HG03060 (cell line): ENCODE data around the gene GPHN.
A peak's percentile ranks its signal among the peaks of the same experiment; 100 is the strongest.

Experiments
- ATAC-seq: cut with Tn5 transposase; IDR thresholded peaks from one replicate; pipeline ENCODE4 v1.9.1; 2021; ENCODE audit warnings: low read depth, moderate number of reproducible peaks; ENCODE audit not compliant: unreplicated experiment

Gene GPHN

DNA sequence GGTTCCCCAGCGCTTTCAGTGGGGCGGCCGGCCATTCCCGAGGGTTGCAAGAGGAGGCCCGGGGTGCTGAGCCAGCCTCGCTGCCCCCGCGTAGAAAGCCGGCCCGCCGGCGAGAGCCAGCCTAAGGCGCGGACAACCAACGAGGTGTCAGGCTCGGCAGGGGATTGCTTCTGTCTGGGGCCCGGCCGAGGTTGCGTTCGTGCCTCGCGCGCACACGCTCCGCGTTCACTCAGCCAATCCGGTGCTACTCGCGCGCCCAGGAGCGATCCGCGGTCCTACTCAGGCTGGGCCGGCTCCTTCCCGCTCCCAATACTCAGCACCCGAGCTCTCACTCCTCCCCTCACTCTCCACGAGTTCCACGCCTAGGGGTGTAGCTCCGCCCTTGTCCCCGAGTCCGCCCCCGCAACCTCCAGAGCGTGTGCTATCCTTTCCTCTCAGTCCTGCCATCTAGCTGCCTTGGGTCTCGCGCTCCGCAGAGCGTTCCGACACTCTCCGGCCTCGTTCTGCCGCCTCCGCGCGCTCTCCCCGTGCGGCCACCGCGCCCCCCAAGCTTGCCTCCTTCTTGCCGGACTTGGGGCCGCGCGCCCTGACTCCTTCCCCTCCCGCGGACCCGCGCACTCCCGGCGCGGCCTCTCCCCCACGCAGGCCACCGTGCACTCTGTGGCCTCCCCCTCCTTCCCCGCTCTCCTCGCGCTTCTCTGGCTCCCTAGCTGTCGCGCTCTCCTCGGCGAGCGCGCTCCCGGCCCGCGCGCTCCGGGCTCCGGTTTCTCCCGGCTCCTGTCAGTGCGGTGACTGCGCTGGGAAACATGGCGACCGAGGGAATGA lies at the start of gene GPHN:
TSS of gene GPHN (plus strand) at position 426 of the 825 bp plus-strand sequence.
- peak; percentile 67 for ATAC-seq

DNA sequence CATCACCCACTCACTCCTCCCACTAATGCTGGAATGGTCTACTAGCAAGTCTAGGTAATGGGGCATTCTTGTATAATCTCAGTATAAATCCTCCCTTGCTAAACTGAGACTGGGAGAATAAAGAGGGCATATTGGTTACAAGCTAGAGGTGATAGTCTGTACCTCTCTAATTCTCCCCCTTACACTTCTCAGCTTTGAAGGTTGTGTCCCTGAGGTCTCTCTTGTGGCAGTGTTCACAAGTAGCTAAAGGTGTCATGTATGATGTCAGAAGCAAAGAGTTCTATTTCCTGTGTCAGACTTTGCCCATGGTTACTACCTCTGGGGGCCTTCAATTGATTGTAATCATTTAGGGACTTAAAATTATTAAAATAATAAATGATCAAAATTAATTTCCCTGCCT lies 48.3 kb upstream of the GPHN start:
- ATAC-seq: no peak

DNA sequence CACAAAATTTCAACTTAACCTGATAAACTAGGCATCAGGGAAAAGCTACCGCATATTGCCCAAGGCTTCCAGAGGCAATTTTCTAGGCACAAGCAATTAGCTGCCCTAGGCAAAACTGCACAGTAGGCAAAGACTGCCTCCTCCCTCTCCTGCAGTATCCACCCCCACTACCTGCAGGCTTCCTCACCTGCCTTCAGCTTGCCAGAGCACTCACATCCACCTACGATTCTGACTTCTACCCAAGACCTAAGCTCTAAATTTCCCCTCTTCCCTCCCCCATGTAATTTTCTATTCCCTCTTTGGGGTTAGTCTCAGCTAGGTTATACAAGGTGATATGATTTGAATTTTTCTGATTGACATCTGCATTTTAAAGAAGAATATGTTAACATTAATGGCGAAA lies 43.7 kb upstream of the GPHN start:
- no peak for ATAC-seq

DNA sequence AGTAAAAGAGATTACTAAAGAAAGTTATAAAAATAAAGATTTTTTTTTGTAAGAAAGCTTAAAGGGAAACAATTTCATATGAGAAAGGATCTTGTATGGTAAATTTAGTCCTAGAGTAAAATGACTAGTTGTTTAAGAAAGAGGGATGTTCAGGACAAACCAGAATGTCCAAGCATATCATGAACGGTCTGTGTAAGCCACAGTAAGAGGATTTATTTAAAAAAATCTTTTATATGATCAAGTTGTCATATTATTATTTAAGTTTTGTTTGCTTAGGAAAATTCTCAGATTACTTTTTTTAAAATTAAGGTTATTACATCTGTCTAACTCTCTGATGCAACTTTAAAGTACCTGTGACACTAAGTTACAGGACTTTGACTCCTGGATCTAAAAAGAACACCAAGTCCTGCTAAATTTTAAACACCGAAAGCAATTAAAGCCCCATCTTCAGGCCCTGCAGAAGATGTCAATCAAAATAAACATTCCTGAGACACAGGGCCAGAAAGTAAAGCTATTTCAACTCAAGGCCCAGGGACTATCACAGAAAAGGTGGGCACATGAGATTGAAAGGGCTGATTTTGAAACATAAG lies 39.1 kb upstream of the GPHN start:
- no peak for ATAC-seq

DNA sequence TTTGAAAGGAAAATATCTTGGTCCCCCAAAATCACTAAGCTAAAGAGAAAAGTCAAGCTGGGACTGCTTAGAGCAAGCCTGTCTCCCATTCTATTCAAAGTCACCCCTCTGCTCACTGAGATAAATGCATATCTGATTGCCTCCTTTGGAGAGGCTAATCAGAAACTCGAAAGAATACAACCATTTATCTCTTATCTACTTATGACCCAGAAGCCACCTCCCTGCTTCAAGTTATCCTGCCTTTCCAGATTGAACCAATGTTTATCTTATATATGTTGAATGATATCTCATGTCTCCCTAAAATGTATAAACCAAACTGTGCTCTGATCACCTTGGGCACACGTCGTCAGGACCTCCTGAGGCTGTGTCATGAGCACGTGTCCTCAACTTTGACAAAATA lies 36.4 kb upstream of the GPHN start:
- ATAC-seq: no peak

DNA sequence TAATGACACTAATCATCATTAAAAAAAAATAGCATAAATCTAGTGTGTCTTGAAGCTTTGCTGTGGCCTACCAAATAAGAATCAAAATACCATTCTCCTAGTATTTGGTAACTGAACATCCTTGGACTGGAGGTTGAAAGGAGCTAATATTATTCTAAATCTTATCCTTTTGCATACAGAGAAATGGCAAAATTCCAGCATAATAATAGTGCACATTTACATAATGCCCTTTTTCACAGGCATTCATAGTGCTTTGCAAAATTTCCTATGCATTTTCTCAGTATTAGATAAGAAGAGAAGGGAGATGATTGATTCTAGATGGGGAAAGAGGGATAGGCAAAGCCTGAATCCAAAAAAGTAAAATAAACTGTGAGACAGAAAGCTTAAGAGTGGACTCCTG lies 35.7 kb upstream of the GPHN start:
- ATAC-seq: no peak

DNA sequence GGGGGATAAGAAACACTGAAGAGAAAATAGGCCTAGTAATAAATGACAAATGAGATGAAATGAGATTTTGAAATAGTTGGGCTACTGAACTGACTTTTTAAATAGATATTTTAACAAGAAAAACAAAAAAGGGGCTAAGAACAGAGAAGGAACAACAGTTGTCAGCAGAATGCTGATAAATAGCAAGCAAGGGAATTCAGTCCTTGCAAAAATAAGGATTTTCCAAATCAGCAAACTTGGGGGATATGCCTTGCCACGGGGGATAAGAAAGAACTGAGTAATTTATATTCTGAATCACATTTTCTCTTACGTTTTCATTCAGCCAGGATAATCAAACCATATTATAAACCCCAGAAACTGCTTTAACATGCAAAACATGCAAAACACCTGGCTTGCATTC lies 34.7 kb upstream of the GPHN start:
- no peak for ATAC-seq

DNA sequence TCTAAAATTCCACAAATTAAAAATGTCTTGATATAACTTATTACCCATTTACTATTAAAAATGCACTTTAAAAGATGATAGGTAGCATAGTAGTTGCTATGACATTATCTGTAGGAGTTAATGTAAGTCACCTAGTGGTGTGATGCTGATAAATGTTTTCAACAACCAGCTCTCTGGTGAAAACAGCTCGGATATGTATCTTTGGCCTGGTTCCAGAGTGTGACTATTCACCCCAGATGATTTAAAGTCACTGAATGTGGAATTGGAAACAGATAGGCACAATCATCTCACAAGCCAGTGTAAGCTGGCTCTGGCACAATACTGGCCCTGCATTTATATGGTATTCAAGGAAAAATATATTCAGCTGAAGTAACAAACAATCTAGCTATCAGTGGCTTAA lies 31.0 kb upstream of the GPHN start:
- no peak for ATAC-seq

DNA sequence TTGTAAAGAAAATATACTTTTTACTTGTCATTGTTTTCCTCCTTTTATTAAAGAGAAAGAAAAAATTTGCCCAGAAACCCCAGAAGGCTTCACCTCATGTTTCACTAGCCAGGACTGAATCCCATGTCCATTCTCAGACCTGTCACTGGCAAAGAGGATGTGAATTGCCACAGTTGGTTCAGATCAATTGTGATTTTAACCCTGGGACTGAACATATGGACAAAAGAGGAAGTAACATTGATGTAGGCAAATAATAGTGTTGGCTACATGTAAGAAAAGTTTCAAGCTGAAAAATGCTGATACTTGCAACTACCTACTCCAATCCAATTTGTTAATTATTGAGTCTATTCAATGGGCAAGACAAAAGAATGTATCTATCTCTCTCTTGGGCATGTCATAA lies 30.4 kb upstream of the GPHN start:
- ATAC-seq: no peak

DNA sequence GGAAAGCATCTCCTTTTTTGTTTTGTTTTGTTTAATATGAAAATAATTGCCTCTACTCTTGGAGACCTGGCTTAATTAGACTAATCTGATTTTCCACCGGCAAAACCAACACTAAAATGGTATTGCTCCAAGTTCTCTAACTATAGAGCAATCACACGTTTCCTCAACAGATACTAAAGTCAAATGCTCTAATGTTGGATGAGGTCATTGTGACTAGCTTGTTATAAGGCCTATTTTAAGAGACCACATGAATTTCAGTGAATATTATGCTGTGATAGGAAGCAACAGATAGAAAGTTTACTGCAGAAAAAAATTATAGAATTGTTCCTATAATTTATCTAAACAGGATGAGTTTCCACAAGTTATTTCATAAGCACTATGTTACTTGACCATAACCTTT lies 25.1 kb upstream of the GPHN start:
- no peak for ATAC-seq

DNA sequence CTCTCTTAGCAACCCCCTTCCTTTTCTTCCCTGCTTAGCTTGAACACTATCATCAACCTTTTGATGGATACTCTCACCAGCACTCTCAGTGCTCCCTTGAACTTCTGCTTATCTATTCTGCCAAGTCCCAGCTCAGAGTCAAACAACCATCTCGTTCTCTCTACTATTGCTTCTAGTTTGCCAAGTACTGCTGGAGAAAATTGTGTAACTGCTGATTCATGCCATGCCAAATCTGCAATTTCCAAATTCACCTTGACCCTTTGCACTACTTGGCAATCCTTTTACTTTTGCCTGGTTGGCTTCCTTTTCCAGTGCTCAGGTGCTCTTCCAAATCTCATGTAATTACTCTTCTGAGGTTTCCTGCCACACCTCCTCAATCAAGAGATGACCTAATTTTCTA lies 24.6 kb upstream of the GPHN start:
- no peak for ATAC-seq

DNA sequence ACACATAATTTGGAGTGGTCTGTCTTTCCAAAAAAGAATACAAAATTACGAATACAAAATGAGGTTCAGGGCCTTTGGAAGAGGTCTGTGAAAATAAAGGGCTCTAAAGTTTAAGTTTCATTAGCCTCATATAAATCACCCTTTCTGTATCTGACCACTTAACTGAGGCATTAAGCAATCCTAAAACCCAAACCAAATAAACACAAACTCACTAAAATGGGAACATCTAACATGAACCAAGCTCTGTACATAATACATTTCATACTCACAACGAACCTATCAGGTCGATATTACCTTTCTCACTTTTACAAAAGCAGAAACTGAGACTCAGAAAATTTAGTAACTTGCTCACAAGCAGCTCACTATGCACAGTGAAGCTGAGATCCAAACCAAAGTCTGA lies 22.9 kb upstream of the GPHN start:
- ATAC-seq: no peak

DNA sequence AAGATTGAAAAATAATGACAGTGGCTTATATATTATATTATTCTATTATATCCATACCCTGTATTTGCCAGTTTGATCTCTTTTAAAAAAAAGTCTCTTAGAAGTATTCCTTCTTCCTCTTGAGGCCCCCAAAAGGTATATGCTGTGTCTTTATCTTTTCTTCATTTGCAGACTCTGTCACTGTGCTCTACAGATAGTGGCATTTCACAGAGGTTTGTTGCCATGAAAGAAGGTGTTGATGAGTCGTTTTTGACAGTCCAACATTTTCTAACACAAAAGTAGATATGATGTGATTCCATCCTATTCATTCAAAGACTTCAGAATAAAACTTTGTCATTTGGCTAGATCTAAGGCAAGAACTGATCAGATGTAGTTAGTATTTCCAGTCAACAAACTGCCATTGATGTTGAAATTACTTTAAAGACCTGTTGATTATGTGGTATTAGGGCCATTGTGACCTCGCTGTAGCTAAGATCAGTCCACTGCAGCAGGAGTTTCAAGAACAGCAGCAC lies 22.0 kb upstream of the GPHN start, which contains the start of gene CCDC196:
TSS of gene CCDC196 (plus strand) at position 462 of the 512 bp plus-strand sequence. CDS start 132 bp downstream, outside the sequence.
- ATAC-seq: no peak

DNA sequence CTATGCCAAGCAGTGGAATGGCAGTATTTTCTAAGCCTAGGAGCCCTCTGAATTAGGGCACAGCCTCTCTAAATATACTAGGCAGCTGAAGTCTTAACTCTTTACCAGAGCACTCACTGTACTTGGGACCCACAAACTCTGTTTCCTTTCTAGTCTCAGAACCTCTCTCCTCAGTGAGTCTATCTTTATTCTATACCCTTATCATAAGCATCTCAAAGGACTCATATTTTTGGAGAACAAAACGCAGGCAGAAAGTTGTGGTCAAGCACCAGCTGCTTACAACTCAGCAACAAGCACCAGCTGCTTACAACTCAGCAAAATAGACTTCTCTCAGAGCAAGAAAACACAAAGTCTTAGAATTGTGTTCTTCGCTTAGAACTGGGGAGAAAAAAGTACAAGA lies 20.8 kb upstream of the GPHN start:
- ATAC-seq: no peak

DNA sequence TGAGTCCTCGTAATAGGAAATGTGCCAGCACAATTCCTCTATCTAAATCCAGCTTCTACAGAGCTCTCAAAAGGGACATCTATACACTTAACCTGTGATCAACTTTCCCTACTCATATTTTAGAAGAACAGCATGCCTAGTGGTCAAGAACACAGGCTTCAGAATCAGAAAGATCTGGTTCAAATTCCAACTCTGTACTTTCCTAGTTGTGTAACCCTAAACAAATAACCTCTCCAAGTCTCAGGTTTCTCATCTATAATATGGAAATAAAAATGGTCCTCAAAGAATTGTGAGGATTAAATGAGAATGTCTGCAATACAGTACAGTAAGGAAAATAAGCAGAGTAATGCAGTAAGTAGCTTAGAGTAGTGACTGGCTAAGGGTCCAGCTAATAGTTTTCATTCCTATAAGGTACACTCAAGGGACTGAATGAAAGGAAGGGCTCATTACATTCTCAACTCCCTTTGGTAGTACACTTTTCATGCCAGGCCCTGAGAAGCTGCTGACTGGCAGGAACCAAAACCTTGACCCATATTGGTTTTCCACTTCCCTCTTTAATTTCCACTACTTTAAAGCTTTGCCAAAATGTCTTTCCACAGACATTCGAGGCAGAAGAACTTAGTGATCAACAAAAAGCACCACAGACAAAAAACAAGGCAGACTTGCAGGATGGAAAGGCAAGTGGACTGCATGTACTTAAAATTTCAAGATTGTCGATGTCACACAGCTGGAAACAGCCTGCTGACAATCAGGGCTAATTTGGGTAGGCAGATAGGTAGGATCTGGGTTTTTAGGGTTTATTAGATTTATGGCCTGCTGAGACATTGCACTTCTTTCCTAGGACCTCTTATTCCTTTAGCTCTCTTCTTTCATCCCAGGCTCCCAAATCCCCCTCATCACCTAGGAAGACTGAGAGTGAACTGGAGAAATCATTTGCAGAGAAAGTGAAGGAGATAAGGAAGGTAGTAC lies 17.5 kb upstream of the GPHN start:
- no peak for ATAC-seq

DNA sequence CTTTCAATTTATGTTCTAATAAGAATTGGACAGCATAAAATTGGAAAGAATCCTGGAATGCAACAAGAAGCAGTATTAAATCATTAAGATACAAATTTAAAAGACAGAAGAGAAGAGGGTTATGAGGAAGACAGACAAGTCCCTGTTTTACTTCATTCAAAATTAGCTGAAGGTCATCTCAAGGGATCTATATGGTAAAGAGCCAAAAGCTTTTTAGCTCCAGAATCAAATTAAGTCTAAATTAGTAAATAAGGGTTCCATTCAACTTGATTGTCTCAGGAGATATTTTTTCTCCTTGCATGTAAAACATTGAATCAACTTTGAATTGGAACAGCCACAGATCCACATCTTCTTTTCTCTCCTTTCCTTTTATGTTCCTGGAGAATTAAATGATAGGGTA lies 14.2 kb upstream of the GPHN start:
- no peak for ATAC-seq

DNA sequence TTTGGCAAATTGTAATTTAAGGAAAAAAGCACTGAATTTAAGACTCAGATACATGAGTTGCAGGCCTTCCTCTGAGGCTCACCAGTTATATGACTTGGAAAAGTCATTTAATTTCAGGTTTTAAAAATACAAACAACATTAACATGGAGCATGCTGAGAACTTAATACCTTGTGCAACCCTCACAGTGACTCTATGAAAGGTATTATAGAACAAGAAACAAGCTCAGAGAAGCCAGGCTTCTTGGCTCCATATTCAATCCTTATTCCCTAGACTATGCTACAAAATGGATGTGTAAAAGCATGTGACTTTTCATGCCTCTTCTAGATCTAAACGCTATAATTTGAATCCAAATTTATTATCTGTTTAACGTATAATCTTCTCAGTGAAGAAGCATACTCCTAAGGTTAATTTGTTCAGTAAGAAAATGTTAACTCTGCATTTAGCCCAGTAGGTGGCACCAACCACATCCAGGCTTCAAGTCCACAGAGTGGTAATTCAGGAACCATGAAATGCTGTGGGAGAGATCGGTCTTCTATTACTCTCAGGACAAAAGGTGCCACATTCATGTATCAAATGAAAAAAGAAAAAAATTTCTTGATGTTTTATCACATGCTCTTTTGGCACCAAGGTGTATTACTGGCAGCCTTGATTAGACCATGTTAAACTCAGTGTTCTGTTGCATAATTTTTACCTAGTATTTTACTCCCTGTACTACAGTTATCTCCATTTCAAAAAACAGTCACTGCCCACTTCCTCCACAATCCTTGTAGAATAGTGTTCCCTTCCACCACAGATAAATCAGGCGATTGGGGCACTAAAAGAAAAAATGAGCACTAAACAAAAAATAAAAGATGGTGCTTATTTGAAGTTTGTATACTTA lies 12.5 kb upstream of the GPHN start:
- peak; percentile 65 for ATAC-seq

DNA sequence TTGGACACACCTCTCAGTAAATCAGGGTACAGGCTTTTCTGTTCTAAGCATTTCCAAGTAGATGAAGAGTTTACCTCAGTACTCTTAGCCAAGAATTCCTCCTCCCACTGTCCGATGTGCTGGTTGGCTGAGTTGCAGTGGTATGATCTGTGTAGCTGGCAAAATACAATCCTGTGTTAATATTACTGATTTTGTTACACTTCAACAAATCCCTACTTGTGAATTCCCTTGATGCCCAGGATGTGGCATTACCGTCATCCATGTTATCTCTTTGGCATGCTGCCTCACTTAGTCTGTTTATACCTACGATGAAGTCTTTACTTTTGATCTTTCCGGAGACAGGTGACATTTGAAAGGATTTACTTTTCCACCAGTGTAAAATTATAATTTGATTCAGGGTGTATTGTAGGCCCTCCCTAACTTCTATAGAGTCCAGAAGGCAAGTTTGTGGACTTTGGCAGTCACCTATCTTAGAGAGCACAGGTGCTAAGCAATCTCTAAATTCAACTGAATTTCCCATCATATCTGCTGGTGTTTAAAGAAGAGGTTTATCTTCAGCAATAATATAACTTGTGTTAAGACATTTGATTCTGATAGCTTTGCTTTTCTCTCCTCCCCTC lies 11.6 kb upstream of the GPHN start:
- ATAC-seq: no peak

DNA sequence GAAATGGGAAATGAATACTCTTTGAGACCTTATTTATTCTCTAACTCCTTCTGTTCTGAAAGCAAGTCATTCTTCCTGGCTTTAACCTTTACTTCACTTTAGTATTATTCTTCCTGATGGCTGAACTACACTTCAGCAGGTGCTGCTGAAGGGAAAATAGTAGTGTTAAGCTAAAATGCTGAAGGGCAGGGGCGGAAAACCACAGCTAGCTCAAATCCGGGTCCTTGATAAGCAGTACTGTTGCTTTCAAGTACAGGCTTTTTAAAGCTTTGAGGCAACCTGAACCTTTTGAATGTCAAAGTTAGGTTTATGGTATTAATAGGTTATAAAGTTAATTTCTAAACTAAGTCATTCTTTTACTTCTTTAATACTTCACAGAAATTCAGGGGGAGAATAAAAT lies 11.0 kb upstream of the GPHN start:
- no peak for ATAC-seq
